SK-N-MC (cell line): ENCODE measurements around the gene LLGL1.

Source experiments
- EZH2 ChIP-seq: fragments of 200-600 bp; sonication (generic); IDR thresholded peaks from one replicate; pipeline ENCODE4 v1.6.1; 2017; ENCODE audit warnings: antibody characterized with exemption
- FOXP2 ChIP-seq: optimal IDR thresholded peaks from 2 replicates; pipeline ENCODE3; 2011; ENCODE audit warnings: mild to moderate bottlenecking, moderate library complexity; ENCODE audit not compliant: insufficient read depth; ENCODE audit errors: extremely low read length, control extremely low read depth
- POLR2AphosphoS5 ChIP-seq: IDR thresholded peaks from 2 replicates; pipeline ENCODE4 v1.6.1; 2012; ENCODE audit warnings: mild to moderate bottlenecking, low read depth, low read length, borderline replicate concordance

- TF ChIP-seq EZH2 (no peak), POLR2AphosphoS5 (no peak), FOXP2 (no peak)
Observed at GRCh38 chr17:18280249-18280648, 54.8 kb downstream of the LLGL1 start.
